NOMO-1 treated with dmso at 0.1 percent for 144 hours (cell line): ENCODE data around the gene UBE2G1.

ENCODE experiments used
- DNase-seq: peaks from one replicate; lab custom pipeline; 2025; ENCODE audit not compliant: unreplicated experiment; lab: John Stamatoyannopoulos, UW

The UBE2G1 gene

DNA sequence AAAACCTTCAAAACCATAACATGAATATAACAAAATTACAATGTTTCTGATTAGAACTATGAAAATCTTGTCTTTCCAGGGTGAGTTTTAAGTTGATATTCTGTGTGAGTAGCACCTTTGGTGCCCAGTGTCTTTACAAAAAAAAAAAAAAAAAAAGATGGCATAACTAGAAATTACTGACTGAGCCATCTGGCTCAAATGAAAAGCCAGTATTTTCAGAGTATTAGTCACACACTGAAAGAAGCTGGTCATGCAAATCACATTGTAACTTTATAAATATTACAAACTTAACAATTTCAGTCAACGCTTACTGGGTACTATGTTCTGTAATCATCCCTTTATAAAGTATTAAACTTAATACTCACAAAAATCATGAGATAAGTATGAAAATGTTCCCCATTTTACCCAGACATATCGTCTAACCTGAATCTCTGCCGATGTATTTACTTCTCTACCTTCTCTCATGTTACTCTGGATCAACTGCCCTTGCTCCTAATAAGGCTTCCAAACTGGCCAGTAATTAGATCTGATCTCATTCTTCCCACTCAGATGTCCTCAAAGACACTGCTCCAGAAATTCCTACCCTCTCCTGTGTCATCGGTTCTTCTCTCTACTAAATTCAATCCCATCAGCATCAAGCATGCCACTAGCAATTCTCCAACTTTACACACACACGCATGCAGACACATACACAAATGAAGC, 25.4 kb downstream of the UBE2G1 start:
- DNase-seq = no peak

DNA sequence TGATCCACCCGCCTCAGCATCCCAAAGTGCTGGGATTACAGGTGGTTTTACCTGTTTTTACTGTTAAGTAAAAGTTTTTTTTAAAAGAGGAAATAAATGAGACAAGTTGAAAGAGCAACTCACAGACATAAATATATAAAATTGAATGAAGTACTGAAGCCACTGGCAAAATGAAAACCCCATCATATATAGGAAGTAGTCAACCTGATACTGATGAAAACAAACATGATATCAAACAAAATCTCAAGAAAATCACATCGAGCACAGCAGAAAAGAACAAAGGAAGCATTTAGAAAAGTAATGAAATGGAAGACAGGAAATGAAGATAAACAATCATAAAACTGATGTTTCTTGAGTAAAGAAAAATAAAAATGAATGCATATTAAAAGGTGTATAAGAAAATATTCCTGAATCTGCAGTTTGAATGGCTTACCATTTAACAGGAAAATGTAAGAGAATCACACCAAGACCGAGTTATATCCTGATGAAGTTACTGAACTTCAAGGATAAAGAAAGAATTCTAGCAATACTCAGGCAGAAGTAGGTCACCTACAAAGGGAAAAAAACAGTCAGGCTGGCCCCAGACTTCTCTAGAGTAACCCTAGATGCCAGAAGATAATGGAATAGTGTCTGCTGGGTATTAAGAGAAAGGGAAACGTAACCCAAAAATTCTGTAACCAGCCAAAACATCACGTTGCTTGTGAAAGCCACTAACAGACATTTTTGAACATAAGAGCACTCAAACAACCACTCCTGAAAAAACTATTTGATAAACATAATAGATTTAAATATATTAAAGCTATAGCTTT, 31.5 kb downstream of the UBE2G1 start:
- DNase-seq = no peak

DNA sequence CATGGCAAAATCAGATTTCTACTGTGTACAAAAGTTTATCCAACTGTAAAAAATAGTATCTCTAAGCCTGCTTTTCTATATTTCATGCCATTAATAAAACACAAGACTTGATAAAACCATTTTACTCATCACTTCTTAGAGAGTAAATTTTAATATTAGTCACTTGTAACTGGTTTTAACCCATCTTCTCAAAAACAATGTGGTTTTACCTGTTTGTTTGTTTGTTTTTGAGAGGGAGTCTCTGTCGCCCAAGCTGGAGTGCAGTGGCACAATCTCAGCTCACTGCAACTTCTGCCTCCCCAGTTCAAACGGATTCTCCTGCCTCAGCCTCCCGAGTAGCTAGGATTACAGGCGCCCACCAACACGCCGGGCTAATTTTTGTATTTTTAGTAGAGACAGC, 32.1 kb downstream of the UBE2G1 start:
- DNase-seq = no peak

DNA sequence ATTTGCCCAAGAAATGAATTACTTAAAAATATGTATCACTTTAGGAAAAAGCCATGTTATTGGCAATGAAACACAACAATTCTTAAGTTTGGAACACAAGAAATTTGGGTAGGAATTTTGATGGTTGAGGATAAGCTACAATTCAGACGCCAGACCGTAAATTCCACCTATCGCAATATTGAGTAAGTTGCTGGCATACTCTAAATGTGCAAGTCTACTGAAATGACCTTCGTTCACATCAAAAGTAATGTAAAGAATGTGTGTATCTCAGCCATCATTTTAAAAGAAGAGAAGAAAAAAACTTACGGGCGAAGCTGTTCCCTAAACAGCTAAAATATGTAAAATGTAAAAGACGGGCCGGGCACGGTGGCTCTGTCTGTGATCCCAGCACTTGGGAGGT, 33.4 kb downstream of the UBE2G1 start:
- no peak for DNase-seq

DNA sequence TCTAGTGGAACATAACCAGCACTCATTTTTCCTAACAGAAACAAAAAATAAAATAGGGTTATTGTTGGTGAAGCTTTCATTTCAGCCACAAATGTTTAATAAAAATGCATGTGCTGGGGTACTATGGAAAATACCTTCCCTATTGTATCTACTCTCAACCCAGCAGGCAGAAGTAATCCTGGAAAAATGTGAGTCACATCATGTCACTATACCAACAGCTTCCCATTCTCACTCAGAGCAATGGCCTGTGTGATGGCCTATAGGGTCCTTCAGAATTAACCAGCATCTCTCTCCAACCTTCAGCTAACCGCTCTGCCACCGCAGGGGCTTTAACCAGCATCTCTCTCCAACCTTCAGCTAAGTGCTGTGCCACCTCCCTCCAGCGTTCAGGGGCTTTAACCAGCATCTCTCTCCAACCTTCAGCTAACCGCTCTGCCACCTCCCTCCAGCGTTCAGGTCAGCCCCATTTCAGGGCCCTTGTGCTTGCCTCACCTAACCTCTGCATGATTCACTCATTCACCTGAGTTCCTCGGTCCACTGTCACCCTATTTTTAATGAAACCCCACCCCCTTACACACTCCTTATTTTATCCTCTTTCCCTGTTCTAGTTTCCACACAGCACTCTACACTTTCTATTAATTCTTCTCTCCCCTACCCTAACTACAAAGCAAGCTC, 34.0 kb downstream of the UBE2G1 start:
- no peak for DNase-seq

DNA sequence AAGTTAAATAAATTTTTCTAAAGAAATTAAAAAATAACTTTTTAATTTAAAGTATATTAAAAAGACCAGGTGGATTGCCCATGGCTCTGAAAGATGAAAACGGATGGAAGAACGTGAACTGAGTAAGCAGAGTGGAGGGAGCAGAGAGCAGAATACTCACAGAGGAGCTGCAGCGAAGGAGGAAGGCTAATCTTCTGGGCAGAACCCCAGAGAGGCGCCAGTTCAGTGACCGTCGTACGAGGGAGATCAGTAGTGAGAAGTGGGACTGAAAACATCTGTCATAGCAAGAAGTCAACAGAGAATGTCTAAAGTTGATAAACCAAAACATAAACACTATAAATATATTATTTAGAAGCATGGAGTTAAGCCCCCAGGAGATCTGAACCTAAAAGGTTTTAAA, 34.9 kb downstream of the UBE2G1 start:
- no peak for DNase-seq

DNA sequence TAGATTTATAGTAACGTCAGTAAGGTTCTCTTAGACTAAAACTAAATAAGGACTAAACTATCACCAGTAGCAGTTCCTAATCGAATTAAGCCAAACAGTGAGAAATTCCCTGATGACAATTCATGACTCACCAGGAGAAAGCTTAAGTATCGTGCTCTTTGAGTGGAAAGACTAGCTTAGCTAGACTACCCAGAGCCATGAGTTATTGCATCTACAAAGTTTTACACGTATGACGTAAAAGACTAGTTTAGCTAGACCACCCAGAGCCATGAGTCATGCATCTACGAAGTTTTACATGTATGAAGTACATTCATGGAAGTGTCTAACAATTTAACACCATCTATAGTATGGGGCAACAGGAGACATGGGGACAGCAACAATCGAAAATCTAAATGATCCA, 36.6 kb downstream of the UBE2G1 start:
- no peak for DNase-seq

DNA sequence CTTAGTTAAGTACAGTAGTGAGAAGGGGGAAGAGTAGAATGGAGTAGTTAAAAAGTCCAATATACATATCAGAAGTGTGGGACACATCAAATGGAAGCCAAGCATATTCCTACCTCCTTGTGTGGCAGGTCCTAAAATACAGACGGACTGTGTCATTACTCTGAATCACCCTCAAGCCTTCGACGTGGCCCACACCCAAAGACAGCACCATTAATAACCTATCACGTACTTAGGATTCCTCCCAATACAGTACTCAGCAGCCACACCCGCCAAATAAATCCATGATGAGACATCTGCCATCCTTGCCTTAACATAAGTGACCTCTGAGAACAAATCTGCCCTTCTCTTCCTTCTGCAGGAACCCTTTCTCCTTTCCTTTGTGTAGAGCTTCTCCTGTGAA, 38.9 kb downstream of the UBE2G1 start:
- DNase-seq = no peak

DNA sequence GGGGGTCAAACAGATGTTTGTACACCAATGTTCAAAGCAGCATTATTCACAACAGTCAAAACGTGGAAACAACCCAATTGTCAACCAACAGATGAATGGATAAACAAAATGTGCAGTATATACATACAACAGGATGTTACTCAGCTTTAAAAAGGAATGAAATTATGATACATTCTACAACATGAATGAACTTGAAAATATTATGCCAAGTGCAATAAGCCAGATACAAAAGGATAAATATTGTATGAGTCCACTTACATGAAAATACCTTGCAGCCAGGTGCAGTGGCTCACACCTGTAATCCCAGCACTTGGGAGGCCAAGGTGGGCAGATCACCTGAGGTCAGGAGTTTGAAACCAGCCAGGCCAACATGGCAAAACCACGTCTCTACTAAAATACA, 39.9 kb downstream of the UBE2G1 start:
- DNase-seq = no peak

DNA sequence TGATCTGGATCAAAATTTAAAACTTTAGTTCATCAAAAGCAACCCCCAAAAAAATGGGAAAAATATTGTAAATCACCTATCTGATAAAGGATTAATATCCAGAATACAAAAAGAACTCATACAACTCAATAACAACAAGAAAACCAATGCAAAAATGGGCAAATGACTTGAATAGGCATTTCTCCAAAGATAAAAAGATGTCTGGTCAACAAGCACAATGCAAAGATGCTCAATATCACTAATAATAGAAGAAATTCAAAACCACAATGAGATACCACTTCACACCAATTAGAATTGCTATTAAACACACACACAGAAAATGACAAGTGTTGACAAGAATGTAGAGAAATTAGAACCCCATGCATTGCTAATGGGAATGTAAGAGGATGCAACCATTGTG, 40.4 kb downstream of the UBE2G1 start:
- no peak for DNase-seq

DNA sequence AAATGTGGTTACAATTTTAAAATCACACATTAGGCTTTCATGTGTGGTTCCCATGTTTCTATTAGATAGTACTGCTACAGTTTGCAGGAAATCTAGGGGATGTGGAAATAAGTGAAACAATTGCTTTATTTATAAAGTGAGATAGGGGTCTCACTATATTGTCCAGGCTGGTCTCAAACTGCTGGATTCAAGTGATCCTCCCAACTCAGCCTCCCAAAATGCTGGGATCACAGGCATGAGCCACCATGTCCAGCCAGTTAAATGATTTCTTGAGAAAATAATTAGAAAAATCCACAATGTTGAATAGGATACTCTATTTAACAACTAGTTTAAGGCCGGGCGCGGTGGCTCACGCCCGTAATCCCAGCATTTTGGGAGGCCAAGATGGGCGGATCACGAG, 42.0 kb downstream of the UBE2G1 start:
- no peak for DNase-seq

DNA sequence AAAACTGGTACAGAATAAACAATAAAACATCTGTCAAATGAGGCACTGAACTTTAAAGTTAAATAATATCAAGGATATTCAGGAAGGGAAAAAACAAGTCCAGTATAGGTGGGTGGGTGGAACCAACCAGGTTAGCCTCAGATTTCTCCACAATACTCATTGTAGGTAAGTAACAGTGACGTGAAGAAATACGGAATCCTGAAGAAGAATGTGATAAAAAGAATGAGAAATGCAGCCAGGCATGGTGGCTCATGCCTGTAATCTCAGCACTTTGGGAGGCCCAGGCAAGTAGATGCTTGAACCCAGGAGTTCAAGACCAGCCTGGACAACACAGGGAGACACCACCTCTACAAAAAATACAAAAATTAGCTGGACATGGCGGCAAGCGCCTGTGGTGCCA, 47.3 kb downstream of the UBE2G1 start:
- no peak for DNase-seq

DNA sequence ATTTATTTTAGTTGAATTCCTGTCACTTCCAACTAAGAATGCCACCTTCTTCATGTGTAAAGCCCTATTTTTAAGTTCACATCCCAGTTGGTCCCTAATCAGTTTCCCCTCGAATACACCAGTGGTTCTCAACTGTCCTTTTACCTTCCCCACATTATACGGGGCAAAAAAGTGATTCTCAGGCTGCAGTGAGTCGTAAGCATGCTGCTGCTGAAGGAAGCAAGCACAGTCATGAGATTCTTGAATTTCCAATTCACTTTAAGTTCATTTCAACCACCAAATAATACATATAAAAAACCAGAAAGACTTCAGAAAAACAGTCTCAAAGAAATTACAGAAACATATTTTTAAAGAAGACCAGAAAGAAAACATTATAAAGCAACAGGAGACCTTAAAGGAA, 47.9 kb downstream of the UBE2G1 start:
- no peak for DNase-seq

DNA sequence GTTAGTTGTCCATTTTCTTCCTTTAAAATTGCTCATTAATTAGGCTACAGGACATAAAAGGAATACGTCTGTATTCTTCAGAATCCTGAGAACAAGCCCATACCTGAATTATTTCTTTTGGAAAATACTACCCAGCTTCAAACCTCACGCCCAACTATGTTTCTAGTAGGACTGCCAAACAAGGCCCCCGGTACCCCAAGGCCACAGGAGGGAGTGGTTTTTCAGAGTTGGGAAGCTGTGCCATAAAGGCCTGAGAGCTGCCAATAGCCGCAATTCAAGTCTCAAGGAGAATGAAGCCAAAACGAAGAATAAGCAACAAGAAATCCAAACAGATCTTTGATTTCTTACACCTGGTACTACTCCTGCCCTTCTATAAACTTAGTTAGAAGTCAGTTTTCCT, 48.3 kb downstream of the UBE2G1 start:
- DNase-seq = no peak

DNA sequence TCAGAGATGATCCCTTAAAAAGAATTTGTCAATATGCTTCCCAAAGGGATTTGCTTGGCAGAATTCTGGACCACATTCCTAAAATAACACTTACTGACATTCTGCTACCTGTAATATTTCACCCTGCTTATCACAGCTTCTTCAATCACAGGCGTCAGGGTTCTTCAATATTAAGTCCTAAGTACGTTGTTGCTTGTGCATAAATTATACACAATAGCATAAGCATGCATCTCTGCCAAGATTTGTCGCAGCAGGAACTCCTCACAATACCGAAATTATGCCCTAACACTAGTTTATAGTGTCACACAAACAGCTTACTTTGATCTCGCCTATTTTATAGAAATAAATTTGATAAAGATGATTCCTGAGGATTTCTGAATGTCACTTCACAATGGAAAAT, 48.9 kb downstream of the UBE2G1 start:
- no peak for DNase-seq

DNA sequence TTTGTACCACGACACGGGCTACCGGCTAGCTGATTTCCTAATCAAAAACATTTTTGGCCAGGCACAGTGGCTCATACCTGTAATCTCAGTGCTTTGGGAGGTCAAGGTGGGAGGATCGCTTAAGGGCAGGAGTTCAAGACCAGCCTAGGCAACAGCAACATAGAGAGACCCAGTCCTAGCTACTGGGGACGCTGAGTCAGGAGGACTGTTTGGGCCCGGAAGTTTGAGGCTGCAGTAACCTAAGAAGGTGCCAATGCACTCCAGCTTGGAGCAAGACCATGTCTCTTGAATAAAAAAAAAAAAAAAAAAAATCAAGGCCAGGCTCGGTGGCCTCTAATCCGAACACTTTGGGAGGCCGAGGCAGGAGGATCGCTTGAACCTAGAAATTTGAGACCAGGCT, 49.8 kb downstream of the UBE2G1 start:
- DNase-seq = no peak

DNA sequence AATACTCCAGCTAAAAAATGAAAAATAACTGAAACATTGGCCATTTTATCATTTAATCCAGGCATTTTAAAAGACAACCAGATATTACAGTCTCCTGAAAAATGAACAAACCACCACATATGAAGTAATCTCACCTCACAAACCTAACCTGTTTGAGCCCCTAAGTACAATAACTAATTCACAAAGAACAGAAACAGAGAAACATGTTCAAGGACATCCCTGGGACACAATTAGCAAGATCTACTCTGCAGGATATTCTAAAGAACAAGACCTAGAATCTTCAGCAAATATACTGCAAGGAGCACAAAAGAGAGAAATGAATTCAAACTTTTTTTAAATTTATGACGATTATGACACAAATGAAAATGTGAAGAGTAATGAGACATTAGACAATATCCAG, 51.9 kb downstream of the UBE2G1 start:
- no peak for DNase-seq

DNA sequence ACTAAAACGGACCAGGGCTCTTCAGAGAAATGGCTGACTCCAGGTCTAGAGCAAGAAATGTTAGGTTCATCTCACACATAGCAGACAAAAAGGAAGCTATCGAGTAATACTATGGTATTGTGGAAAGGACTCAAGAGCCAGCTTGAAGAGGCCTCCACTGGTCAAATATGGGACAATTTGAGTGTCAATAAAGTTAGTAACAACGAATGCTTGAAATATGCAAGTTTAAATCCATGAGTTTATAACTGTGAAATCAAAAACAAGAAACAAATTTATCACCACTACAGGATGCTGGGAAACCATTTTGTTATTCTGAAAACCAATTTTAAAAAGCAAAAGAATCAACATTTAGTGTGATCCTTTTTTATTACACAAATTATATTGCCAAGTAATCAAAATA, 52.3 kb downstream of the UBE2G1 start:
- DNase-seq = no peak

DNA sequence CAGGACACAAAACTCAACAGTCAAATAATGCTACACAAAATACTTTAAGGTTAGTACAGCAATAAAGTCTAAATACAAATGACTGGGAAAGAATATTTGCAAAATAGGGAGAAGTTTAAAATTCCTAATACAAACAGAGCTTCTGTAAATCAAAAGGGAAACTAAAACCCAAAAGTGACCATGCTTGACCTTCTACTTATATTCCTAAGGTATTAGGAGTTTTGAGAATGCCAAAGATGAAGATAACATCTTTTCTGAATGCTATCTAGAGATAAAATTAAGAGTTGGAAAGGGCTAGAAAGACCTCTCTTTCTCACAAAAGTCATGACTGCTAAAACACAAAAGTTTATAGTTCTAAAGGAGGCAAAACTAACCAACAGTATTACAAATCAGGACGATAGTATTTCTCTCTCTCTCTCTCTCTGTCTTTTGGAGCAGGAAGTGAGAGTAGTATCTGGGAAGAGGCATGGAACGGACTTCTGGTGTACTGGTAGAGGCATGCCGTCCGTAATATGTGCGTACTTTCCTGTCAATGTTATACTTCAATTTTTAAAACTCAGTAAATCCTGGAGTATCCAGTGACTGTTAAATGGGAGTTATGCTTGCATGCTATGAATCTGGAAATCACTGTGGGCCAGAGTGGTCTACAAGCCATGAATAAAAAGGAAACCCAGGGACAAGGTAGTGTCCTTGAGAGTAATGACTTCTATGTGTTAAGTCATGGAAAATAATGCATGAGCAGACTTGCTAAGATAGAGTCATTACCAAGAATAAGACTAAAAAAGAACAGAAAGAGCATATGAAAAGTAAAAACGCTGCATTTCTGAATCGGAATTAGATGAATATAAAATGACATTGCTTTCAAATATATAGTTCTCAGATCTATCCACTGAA, 53.0 kb downstream of the UBE2G1 start:
- DNase-seq = no peak

DNA sequence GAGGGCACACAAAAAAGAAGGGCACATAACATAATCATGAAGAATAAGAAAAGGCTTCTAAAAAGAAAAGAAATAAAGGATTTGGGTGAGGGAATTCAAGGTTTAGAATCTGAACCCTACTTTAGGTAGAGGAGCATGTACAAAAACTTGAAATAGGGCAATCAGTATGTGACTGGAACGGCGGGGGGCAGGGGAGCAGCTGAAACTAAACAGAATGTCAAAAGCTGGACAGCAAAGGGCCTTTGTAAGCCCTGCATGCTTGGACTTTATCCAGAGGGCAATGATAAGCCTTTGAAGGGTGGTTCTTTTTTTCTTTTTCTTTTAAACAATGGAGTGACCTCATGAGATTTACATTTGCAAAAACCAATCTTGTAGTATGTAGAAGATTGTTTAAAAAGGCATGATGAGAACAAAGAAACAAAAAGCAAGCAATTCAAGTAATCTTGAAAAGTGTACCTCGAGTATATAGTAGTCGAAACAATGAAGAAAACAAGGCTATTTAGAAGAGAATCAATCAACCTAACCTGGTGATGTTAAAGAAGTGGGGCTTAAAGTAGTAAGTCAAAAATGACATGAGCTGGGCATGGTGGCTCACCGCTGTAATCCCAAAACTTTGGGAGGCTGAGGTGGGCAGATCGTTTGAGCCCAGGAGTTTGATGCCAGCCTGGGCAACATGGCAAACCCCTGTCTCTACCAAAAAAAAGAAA, 56.0 kb downstream of the UBE2G1 start:
- no peak for DNase-seq

DNA sequence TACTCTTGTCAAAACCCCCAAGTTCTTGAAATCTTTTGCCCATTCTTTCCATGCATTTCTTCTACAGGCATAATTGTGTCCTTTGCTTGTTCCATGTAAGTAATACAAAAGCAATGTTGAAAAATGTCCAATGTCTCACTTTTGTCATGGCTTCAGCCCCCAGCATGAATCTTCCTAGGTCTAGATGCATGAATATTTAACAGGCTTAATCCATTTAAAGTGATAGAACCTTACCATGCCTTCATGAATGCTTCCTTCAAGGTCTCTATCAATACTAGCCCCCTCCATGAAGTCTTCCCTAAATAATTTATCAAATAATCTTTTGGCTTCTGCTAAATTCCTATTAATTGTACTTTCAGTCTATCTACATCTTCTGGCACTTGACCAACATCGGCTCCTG, 56.6 kb downstream of the UBE2G1 start:
- DNase-seq = no peak
